ENCODE data around the gene GPR183. TPM values are rescaled to one million over a fixed set of nuclear protein-coding genes. Genes with fewer than 3 reads are reported as not detected.

The GPR183 gene
- total RNA-seq, 1 donor from 2014 or later = 4.9 TPM

DNA sequence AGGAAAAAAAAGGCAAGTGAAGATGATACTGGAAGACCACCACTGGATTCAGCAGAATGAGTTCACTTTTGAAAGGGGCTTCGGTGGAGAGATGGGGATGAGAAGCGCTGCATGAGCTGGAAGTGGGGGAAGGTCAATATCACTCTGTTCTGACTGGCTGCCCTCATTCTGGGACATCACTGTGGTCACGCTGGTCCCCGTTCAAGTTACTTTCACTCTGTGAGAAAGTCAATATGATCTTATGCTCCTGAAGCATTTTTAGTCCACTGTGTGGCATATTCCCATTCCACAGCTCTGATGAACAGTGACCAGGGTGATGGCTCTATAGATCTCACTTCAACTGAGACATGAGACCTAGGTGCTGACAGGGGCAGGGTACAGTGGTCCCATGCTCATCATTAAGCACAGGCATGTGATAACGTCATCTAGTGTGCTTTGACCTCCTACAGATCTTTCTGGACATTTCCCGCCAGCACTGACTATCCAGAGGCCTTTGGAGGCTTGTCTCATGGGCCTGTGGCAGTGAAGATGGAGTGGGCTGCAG, 40.2 kb upstream of the GPR183 start:
- H3K27me3 ChIP-seq (ENCODE audit: insufficient read depth, low read length) = no peaks in the 10 kb centered on the region
- H3K36me3 ChIP-seq (ENCODE audit: insufficient read depth, low read length) = peaks cover 2% of the 10 kb centered on the region
- no peak overlapping the region for H3K27ac ChIP-seq (ENCODE audit: low read depth, low read length)
- Mint-ChIP-seq H3K27me3 (ENCODE audit: low read depth, unreplicated experiment) (no peaks in the 10 kb centered on the region), H3K9me3 (ENCODE audit: unreplicated experiment) (peaks cover 2% of the 10 kb centered on the region), H3K36me3 (ENCODE audit: low read depth, unreplicated experiment) (peaks cover 35% of the 10 kb centered on the region), H3K4me3 (ENCODE audit: unreplicated experiment) (no peak overlapping the region), H3K4me1 (ENCODE audit: low read depth, unreplicated experiment) (peaks cover 1% of the 10 kb centered on the region), H3K27ac (ENCODE audit: unreplicated experiment) (no peak overlapping the region)
- no peak overlapping the region for H3K4me3 ChIP-seq (ENCODE audit: insufficient read depth, low read depth, low read length)
- TF ChIP-seq CTCF (IDR thresholded peaks at IDR 0.05; ENCODE audit: insufficient read depth, low read depth, low read length) = no peak
- no peak for TF ChIP-seq EZH2 (IDR thresholded peaks at IDR 0.05; ENCODE audit: insufficient read depth, low read length)
- no peaks in the 10 kb centered on the region for H3K79me2 ChIP-seq (ENCODE audit: insufficient read depth, low read length)
- no peak overlapping the region for H3K4me2 ChIP-seq (ENCODE audit: low read length)
- DNase-seq (ENCODE audit: low read depth) = no peak
- H4K20me1 ChIP-seq (ENCODE audit: insufficient read depth, low read length) = peaks cover 2% of the 10 kb centered on the region
- FAIRE-seq = no peak
- H3K4me1 ChIP-seq (ENCODE audit: insufficient read depth, low read length) = no peaks in the 10 kb centered on the region
- H3K9me3 ChIP-seq (ENCODE audit: insufficient read depth, low read depth, low read length) = no peaks in the 10 kb centered on the region
- H2AFZ ChIP-seq (ENCODE audit: low read depth, low read length) = no peak overlapping the region
- no peak overlapping the region for H3K9ac ChIP-seq (ENCODE audit: low read length)

- Histone ChIP-seq H4K20me1 (ENCODE audit: insufficient read depth, low read length) (no peaks in the 10 kb centered on the region), H3K4me3 (ENCODE audit: insufficient read depth, low read depth, low read length) (no peak overlapping the region), H3K4me1 (ENCODE audit: insufficient read depth, low read length) (no peaks in the 10 kb centered on the region), H3K36me3 (ENCODE audit: insufficient read depth, low read length) (peaks cover 2% of the 10 kb centered on the region), H2AFZ (ENCODE audit: low read depth, low read length) (no peak overlapping the region), H3K79me2 (ENCODE audit: insufficient read depth, low read length) (no peaks in the 10 kb centered on the region), H3K9me3 (ENCODE audit: insufficient read depth, low read depth, low read length) (no peaks in the 10 kb centered on the region), H3K27me3 (ENCODE audit: insufficient read depth, low read length) (no peaks in the 10 kb centered on the region), H3K27ac (ENCODE audit: low read depth, low read length) (no peak overlapping the region), H3K9ac (ENCODE audit: low read length) (no peak overlapping the region), H3K4me2 (ENCODE audit: low read length) (no peak overlapping the region)
- TF ChIP-seq CTCF (IDR thresholded peaks at IDR 0.05; ENCODE audit: insufficient read depth, low read depth, low read length) (no peak), EZH2 (IDR thresholded peaks at IDR 0.05; ENCODE audit: insufficient read depth, low read length) (no peak)
- no peak for DNase-seq (ENCODE audit: low read depth)
- peaks cover 42% of the 10 kb centered on the region for H3K36me3 Mint-ChIP-seq (ENCODE audit: low read depth, unreplicated experiment)
- H3K27me3 Mint-ChIP-seq (ENCODE audit: low read depth, unreplicated experiment) = no peaks in the 10 kb centered on the region
- FAIRE-seq = no peak
- no peak overlapping the region for H3K4me3 Mint-ChIP-seq (ENCODE audit: unreplicated experiment)
- peaks cover 2% of the 10 kb centered on the region for H3K9me3 Mint-ChIP-seq (ENCODE audit: unreplicated experiment)
- H3K4me1 Mint-ChIP-seq (ENCODE audit: low read depth, unreplicated experiment) = peaks cover 1% of the 10 kb centered on the region
- no peak overlapping the region for H3K27ac Mint-ChIP-seq (ENCODE audit: unreplicated experiment)
These were observed 39.3 kb upstream of the GPR183 start for GRCh38 chr13:99346335-99347042.

- Histone ChIP-seq H3K9ac (ENCODE audit: low read length) (no peak overlapping the region), H3K79me2 (ENCODE audit: insufficient read depth, low read length) (no peaks in the 10 kb centered on the region), H3K4me2 (ENCODE audit: low read length) (no peak overlapping the region), H3K4me1 (ENCODE audit: insufficient read depth, low read length) (no peaks in the 10 kb centered on the region), H3K27me3 (ENCODE audit: insufficient read depth, low read length) (no peaks in the 10 kb centered on the region), H3K9me3 (ENCODE audit: insufficient read depth, low read depth, low read length) (no peaks in the 10 kb centered on the region), H4K20me1 (ENCODE audit: insufficient read depth, low read length) (no peaks in the 10 kb centered on the region), H3K27ac (ENCODE audit: low read depth, low read length) (no peak overlapping the region), H3K36me3 (ENCODE audit: insufficient read depth, low read length) (peaks cover 2% of the 10 kb centered on the region), H3K4me3 (ENCODE audit: insufficient read depth, low read depth, low read length) (no peak overlapping the region), H2AFZ (ENCODE audit: low read depth, low read length) (no peak overlapping the region)
- H3K36me3 Mint-ChIP-seq (ENCODE audit: low read depth, unreplicated experiment) = peaks cover 44% of the 10 kb centered on the region
- peaks cover 1% of the 10 kb centered on the region for H3K4me1 Mint-ChIP-seq (ENCODE audit: low read depth, unreplicated experiment)
- FAIRE-seq = no peak
- no peak overlapping the region for H3K27ac Mint-ChIP-seq (ENCODE audit: unreplicated experiment)
- no peak for DNase-seq (ENCODE audit: low read depth)
- TF ChIP-seq CTCF (IDR thresholded peaks at IDR 0.05; ENCODE audit: insufficient read depth, low read depth, low read length) = no peak
- no peak for TF ChIP-seq EZH2 (IDR thresholded peaks at IDR 0.05; ENCODE audit: insufficient read depth, low read length)
- peaks cover 2% of the 10 kb centered on the region for H3K9me3 Mint-ChIP-seq (ENCODE audit: unreplicated experiment)
- H3K4me3 Mint-ChIP-seq (ENCODE audit: unreplicated experiment) = no peak overlapping the region
- H3K27me3 Mint-ChIP-seq (ENCODE audit: low read depth, unreplicated experiment) = no peaks in the 10 kb centered on the region
These were observed 38.1 kb upstream of the GPR183 start for GRCh38 chr13:99345345-99345744.
